ENCODE measurements around the gene ELF5. TPM values are rescaled to one million over a fixed set of nuclear protein-coding genes. Genes with fewer than 3 reads are reported as not detected.

The ELF5 gene
- total and polyA plus RNA-seq, 2 of the 13 experiments (the other 11 are each of a cell fraction or from before 2014, with no cell fraction given) = 0.51 to 2.6 TPM

- no peak overlapping the region for H3K27ac ChIP-seq (ENCODE audit: extremely low read length, insufficient read depth, low read length)
- H3K9me3 ChIP-seq (ENCODE audit: low read length) = no peaks in the 10 kb centered on the region
Measured at GRCh38 chr11:34448223-34448994, 65.2 kb downstream of the ELF5 start.

GRCh38 chr11:34447044-34447443 lies 66.5 kb downstream of the ELF5 start:
- no peak for DNase-seq (ENCODE audit: low spot score)
- H3K27me3 ChIP-seq (ENCODE audit: control insufficient read depth in 1 of 2, insufficient read depth in 2 of 2, low read length in 2 of 2) = no peaks in the 10 kb centered on the region
- no peak overlapping the region for H2AFZ ChIP-seq (ENCODE audit: low read length)
- ChIA-PET CTCF (ENCODE audit: low intra/inter-chr PET ratio, low total read pairs) (no interaction called here), POLR2A (no interaction called here)
- in situ Hi-C loops (cut with HindIII; ENCODE audit: extremely low pct_ligation_motif_present, low pct_unique_long_range_greater_than_20kb) = no loop called here
- peaks cover 11 to 34% of the 10 kb centered on the region in 2 experiments for H3K36me3 ChIP-seq (replicated peaks in 1 of 2; ENCODE audit: control insufficient read depth in 1 of 2, insufficient read depth in 2 of 2, low read length in 2 of 2)
- intact Hi-C loops (cut with micrococcal nuclease; ENCODE audit: unreplicated experiment) = no loop called here
- H3K27ac ChIP-seq (ENCODE audit: extremely low read length, insufficient read depth, low read length) = no peak overlapping the region
- peaks cover 59% of the 10 kb centered on the region for H3K79me2 ChIP-seq (ENCODE audit: insufficient read depth, low read length)
- peaks cover 23% of the 10 kb centered on the region for H3K4me1 ChIP-seq (ENCODE audit: insufficient read depth, low read length)
- H3K4me3 ChIP-seq (replicated peaks in 1 of 3; ENCODE audit: insufficient read depth in 1 of 3, low read depth in 2 of 3, low read length in 3 of 3) = no peak overlapping the region
- no peak overlapping the region for H3K9ac ChIP-seq (ENCODE audit: insufficient read depth, low read depth, low read length)
- H4K20me1 ChIP-seq (ENCODE audit: insufficient read depth, low read length) = peaks cover 5% of the 10 kb centered on the region; the same call in 1 of the 2 replicates
- ATAC-seq = no peak
- no peak for FAIRE-seq
- BruUV-seq (replicated peaks) = no TSS peak
- no peak for TF ChIP-seq ELK4 (CRISPR knock-in tag; IDR thresholded peaks at IDR 0.05; ENCODE audit: borderline replicate concordance)
- no peak for TF ChIP-seq ISL2 (CRISPR knock-in tag; IDR thresholded peaks at IDR 0.05)
- TF ChIP-seq ZNF879 (CRISPR knock-in tag; IDR thresholded peaks at IDR 0.05) = no peak
- H3K4me2 ChIP-seq (ENCODE audit: low read depth, low read length) = no peak overlapping the region
- no peaks in the 10 kb centered on the region for H3K9me3 ChIP-seq (ENCODE audit: low read length)

More at GRCh38 chr11:34448223-34448994, 65.2 kb downstream of the ELF5 start:
- Histone ChIP-seq H3K9ac (ENCODE audit: insufficient read depth, low read depth, low read length) (no peak overlapping the region), H4K20me1 (ENCODE audit: insufficient read depth, low read length) (peaks cover 5% of the 10 kb centered on the region; the same call in 1 of the 2 replicates), H3K4me3 (replicated peaks in 1 of 3; ENCODE audit: insufficient read depth in 1 of 3, low read depth in 2 of 3, low read length in 3 of 3) (no peak overlapping the region), H3K27me3 (ENCODE audit: control insufficient read depth in 1 of 2, insufficient read depth in 2 of 2, low read length in 2 of 2) (no peaks in the 10 kb centered on the region), H3K36me3 (replicated peaks in 1 of 2; ENCODE audit: control insufficient read depth in 1 of 2, insufficient read depth in 2 of 2, low read length in 2 of 2) (peaks cover 15 to 47% of the 10 kb centered on the region in 2 experiments), H3K4me2 (ENCODE audit: low read depth, low read length) (no peak overlapping the region), H2AFZ (ENCODE audit: low read length) (no peak overlapping the region), H3K4me1 (ENCODE audit: insufficient read depth, low read length) (peaks cover 10% of the 10 kb centered on the region), H3K79me2 (ENCODE audit: insufficient read depth, low read length) (peaks cover 47% of the 10 kb centered on the region)
- intact Hi-C loops (cut with micrococcal nuclease; ENCODE audit: unreplicated experiment) = no loop called here
- FAIRE-seq = no peak
- in situ Hi-C loops (cut with HindIII; ENCODE audit: extremely low pct_ligation_motif_present, low pct_unique_long_range_greater_than_20kb) = no loop called here
- DNase-seq (ENCODE audit: low spot score) = no peak
- no TSS peak for BruUV-seq (replicated peaks)
- TF ChIP-seq SCMH1 (CRISPR knock-in tag; IDR thresholded peaks at IDR 0.05; ENCODE audit: borderline replicate concordance) (no peak), PHF8 (CRISPR knock-in tag; IDR thresholded peaks at IDR 0.05) (no peak), ELF3 (CRISPR knock-in tag; IDR thresholded peaks at IDR 0.05) (no peak), CEBPB (IDR thresholded peaks at IDR 0.05; ENCODE audit: borderline replicate concordance, low read depth, low read length) (no peak), SP4 (CRISPR knock-in tag; IDR thresholded peaks at IDR 0.05) (no peak), BCL6 (CRISPR knock-in tag; IDR thresholded peaks at IDR 0.05) (no peak), BRCA1 (CRISPR knock-in tag; IDR thresholded peaks at IDR 0.05) (no peak), ZNF615 (CRISPR knock-in tag; IDR thresholded peaks at IDR 0.05; ENCODE audit: borderline replicate concordance) (no peak), MED8 (CRISPR knock-in tag; IDR thresholded peaks at IDR 0.05; ENCODE audit: insufficient replicate concordance) (no peak), ZNF101 (CRISPR knock-in tag; IDR thresholded peaks at IDR 0.05; ENCODE audit: borderline replicate concordance, low read depth) (no peak), ZNF691 (CRISPR knock-in tag; IDR thresholded peaks at IDR 0.05; ENCODE audit: borderline replicate concordance, low read depth) (no peak), HDAC6 (IDR thresholded peaks at IDR 0.05; ENCODE audit: low read depth, low read length) (no peak), ZNF124 (CRISPR knock-in tag; IDR thresholded peaks at IDR 0.05) (no peak), ZNF180 (CRISPR knock-in tag; IDR thresholded peaks at IDR 0.05; ENCODE audit: borderline replicate concordance, low read depth) (no peak)
- no peak for ATAC-seq
- ChIA-PET POLR2A (no interaction called here), CTCF (ENCODE audit: low intra/inter-chr PET ratio, low total read pairs) (no interaction called here)
- WGBS (ENCODE audit: low lambda C conversion rate) = 98% methylated on average over 11 of the region's 11 CpGs

All from HepG2 (cell line).